HUES6 (cell line): ENCODE measurements around the gene CD19.
"Not testable (repeated sequence)": the region's sequence is repeated elsewhere in the genome, so short reads cannot be mapped to it uniquely, and the experiment has no call there.

Source experiments
- H3K27ac ChIP-seq: 2 replicates; pipeline ENCODE4 v1.7.0; 2013; ENCODE audit warnings: low read depth, mild to moderate bottlenecking, low read length, inconsistent platforms
- H3K27me3 ChIP-seq: 2 replicates; pipeline ENCODE4 v1.6.1; 2013; ENCODE audit warnings: low read length; ENCODE audit not compliant: control insufficient read depth, insufficient read depth
- H3K36me3 ChIP-seq: 2 replicates; pipeline ENCODE4 v1.6.1; 2013; ENCODE audit warnings: low read length; ENCODE audit not compliant: control insufficient read depth, insufficient read depth
- H3K4me1 ChIP-seq: 2 replicates; pipeline ENCODE4 v1.6.1; 2013; ENCODE audit warnings: low read length; ENCODE audit not compliant: control insufficient read depth, insufficient read depth
- H3K4me3 ChIP-seq: 2 replicates; pipeline ENCODE4 v1.5.1; 2013; ENCODE audit warnings: low read depth, low read length
- H3K9ac ChIP-seq: one replicate; pipeline ENCODE4 v1.6.1; 2013; ENCODE audit warnings: mild to moderate bottlenecking, low read length
- H3K9me3 ChIP-seq: 2 replicates; pipeline ENCODE4 v1.6.1; 2013; ENCODE audit warnings: low read depth, low read length; ENCODE audit not compliant: control insufficient read depth, insufficient read depth

The CD19 gene

GRCh38 chr16:28967156-28967555 lies 35.4 kb downstream of the CD19 start:
- Histone ChIP-seq H3K36me3 (peaks cover 30% of the 10 kb centered on the region), H3K4me3 (no peak overlapping the region), H3K9me3 (no peaks in the 10 kb centered on the region), H3K4me1 (no peaks in the 10 kb centered on the region), H3K27ac (no peak overlapping the region), H3K27me3 (no peaks in the 10 kb centered on the region), H3K9ac (no peak overlapping the region)

- not testable (repeated sequence) for H3K27ac ChIP-seq, H3K4me1 ChIP-seq, H3K4me3 ChIP-seq, H3K36me3 ChIP-seq, H3K9me3 ChIP-seq, H3K9ac ChIP-seq, H3K27me3 ChIP-seq
These were observed 37.9 kb downstream of the CD19 start for GRCh38 chr16:28969696-28970095.

GRCh38 chr16:28974007-28974436 lies 42.3 kb downstream of the CD19 start:
- Histone ChIP-seq H3K9ac (peak overlapping the region; percentile 91), H3K4me1 (peaks cover 3% of the 10 kb centered on the region; the same call in 1 of the 2 replicates), H3K27ac (no peak overlapping the region), H3K27me3 (no peaks in the 10 kb centered on the region), H3K4me3 (peak overlapping the region; percentile 99), H3K36me3 (no peaks in the 10 kb centered on the region; the same call in 1 of the 2 replicates), H3K9me3 (no peaks in the 10 kb centered on the region)

GRCh38 chr16:28974437-28975157 lies 42.8 kb downstream of the CD19 start, which contains the start of gene SPNS1:
SPNS1 (plus strand) TSS chr16:28974778; CDS start chr16:28975152, 374 bp downstream.
- no peak within 1 kb of the TSS for H3K27ac ChIP-seq
- H3K9me3 ChIP-seq: no peaks in the 10 kb centered on the region
- peaks cover 2% of the 10 kb centered on the region; the same call in 1 of the 2 replicates for H3K36me3 ChIP-seq
- peak within 1 kb of the TSS; percentile 91 for H3K9ac ChIP-seq
- peak within 1 kb of the TSS; percentile 99 for H3K4me3 ChIP-seq
- H3K27me3 ChIP-seq: no peaks in the 10 kb centered on the region
- peaks cover 3% of the 10 kb centered on the region; the same call in 1 of the 2 replicates for H3K4me1 ChIP-seq

- no peak overlapping the region for H3K27ac ChIP-seq
- H3K9me3 ChIP-seq: no peaks in the 10 kb centered on the region
- peaks cover 3% of the 10 kb centered on the region; the same call in 1 of the 2 replicates for H3K4me1 ChIP-seq
- H3K4me3 ChIP-seq: peak overlapping the region; percentile 99
- H3K9ac ChIP-seq: peak overlapping the region; percentile 91
- H3K36me3 ChIP-seq: peaks cover 2% of the 10 kb centered on the region; the same call in 1 of the 2 replicates
- H3K27me3 ChIP-seq: no peaks in the 10 kb centered on the region
These were observed 43.4 kb downstream of the CD19 start for GRCh38 chr16:28975158-28975599.

- peaks cover 3% of the 10 kb centered on the region; the same call in 1 of the 2 replicates for H3K4me1 ChIP-seq
- peaks cover 20% of the 10 kb centered on the region for H3K36me3 ChIP-seq
- H3K9me3 ChIP-seq: 0 out of 2 replicates have a peak, but pooled peaks cover 2% of the 10 kb centered on the region
- H3K9ac ChIP-seq: no peak overlapping the region
- no peak overlapping the region for H3K4me3 ChIP-seq
- H3K27ac ChIP-seq: no peak overlapping the region
- no peaks in the 10 kb centered on the region for H3K27me3 ChIP-seq
These were observed 46.2 kb downstream of the CD19 start for GRCh38 chr16:28977703-28978662.

- peaks cover 34% of the 10 kb centered on the region for H3K36me3 ChIP-seq
- not testable (repeated sequence) for H3K4me1 ChIP-seq
These were observed 48.6 kb downstream of the CD19 start for GRCh38 chr16:28980330-28980729.

GRCh38 chr16:28980929-28981328 lies 49.2 kb downstream of the CD19 start:
- Histone ChIP-seq H3K27me3 (no peaks in the 10 kb centered on the region), H3K36me3 (peaks cover 36% of the 10 kb centered on the region)

More at GRCh38 chr16:28980330-28980729, 48.6 kb downstream of the CD19 start:
- H3K4me3 ChIP-seq, H3K9ac ChIP-seq, H3K27ac ChIP-seq, H3K9me3 ChIP-seq, H3K27me3 ChIP-seq: not testable (repeated sequence)

GRCh38 chr16:28981517-28981916 lies 49.7 kb downstream of the CD19 start:
- Histone ChIP-seq H3K9me3 (0 out of 2 replicates have a peak, but pooled peaks cover 2% of the 10 kb centered on the region), H3K27me3 (no peaks in the 10 kb centered on the region), H3K9ac (no peak overlapping the region), H3K4me3 (no peak overlapping the region), H3K27ac (no peak overlapping the region), H3K36me3 (peaks cover 38% of the 10 kb centered on the region), H3K4me1 (no peaks in the 10 kb centered on the region)

More at GRCh38 chr16:28980929-28981328, 49.2 kb downstream of the CD19 start:
- 0 out of 2 replicates have a peak, but pooled peaks cover 2% of the 10 kb centered on the region for H3K9me3 ChIP-seq
- H3K27ac ChIP-seq: no peak overlapping the region
- no peak overlapping the region for H3K9ac ChIP-seq
- H3K4me1 ChIP-seq: no peaks in the 10 kb centered on the region
- no peak overlapping the region for H3K4me3 ChIP-seq

GRCh38 chr16:28982418-28982817 lies 50.6 kb downstream of the CD19 start:
- no peaks in the 10 kb centered on the region for H3K27me3 ChIP-seq
- H3K4me1 ChIP-seq: no peaks in the 10 kb centered on the region
- no peak overlapping the region for H3K9ac ChIP-seq
- no peak overlapping the region for H3K4me3 ChIP-seq
- no peak overlapping the region for H3K27ac ChIP-seq
- peaks cover 44% of the 10 kb centered on the region for H3K36me3 ChIP-seq
- 0 out of 2 replicates have a peak, but pooled peaks cover 2% of the 10 kb centered on the region for H3K9me3 ChIP-seq
